Hepatocyte (in vitro differentiated cells): ENCODE data around the gene RASGRF1. TPM values are rescaled to one million over a fixed set of nuclear protein-coding genes. Genes with fewer than 3 reads are reported as not detected.

Source experiments
- DNase-seq: peaks from one replicate; pipeline ENCODE4 v3.0.0-alpha.2; 2016; ENCODE audit warnings: low spot score
- H2AFZ ChIP-seq: fragments of 200-600 bp; sonication (generic); 2 replicates; pipeline ENCODE4 v1.6.0; 2016; ENCODE audit warnings: antibody characterized with exemption, mild to moderate bottlenecking
- H3K27ac ChIP-seq: fragments of 200-600 bp; sonication (generic); 2 replicates; pipeline ENCODE4 v1.5.1; 2016; ENCODE audit warnings: mild to moderate bottlenecking
- H3K27me3 ChIP-seq: fragments of 200-600 bp; sonication (generic); 2 replicates; pipeline ENCODE4 v1.6.1; 2016
- H3K36me3 ChIP-seq: fragments of 200-600 bp; sonication (generic); replicated peaks from 2 replicates; pipeline ENCODE4 v1.5.1; 2016; ENCODE audit warnings: low read depth; ENCODE audit not compliant: insufficient read depth
- H3K4me1 ChIP-seq: fragments of 200-600 bp; sonication (generic); 2 replicates; pipeline ENCODE4 v1.5.1; 2016; ENCODE audit warnings: mild to moderate bottlenecking, moderate library complexity; ENCODE audit not compliant: insufficient read depth
- H3K4me2 ChIP-seq: fragments of 200-600 bp; sonication (generic); 2 replicates; pipeline ENCODE4 v1.6.0; 2016
- H3K4me3 ChIP-seq: fragments of 200-600 bp; sonication (generic); 2 replicates; pipeline ENCODE4 v1.5.1; 2016; ENCODE audit warnings: mild to moderate bottlenecking
- H3K79me2 ChIP-seq: fragments of 200-600 bp; sonication (generic); 2 replicates; pipeline ENCODE4 v1.6.0; 2017; ENCODE audit warnings: mild to moderate bottlenecking
- H3K9me2 ChIP-seq: fragments of 200-600 bp; sonication (generic); replicated peaks from 2 replicates; pipeline ENCODE4 v1.6.0; 2017; ENCODE audit warnings: mild to moderate bottlenecking; ENCODE audit not compliant: insufficient read depth
- H3K9me3 ChIP-seq: fragments of 200-600 bp; sonication (generic); 2 replicates; pipeline ENCODE4 v1.5.1; 2016; ENCODE audit warnings: low read depth, mild to moderate bottlenecking
- H4K20me1 ChIP-seq: fragments of 200-600 bp; sonication (generic); 2 replicates; pipeline ENCODE4 v1.6.0; 2016; ENCODE audit warnings: mild to moderate bottlenecking; ENCODE audit not compliant: insufficient read depth, poor library complexity, severe bottlenecking
- EZH2 ChIP-seq: fragments of 200-600 bp; sonication (generic); IDR thresholded peaks from 2 replicates; pipeline ENCODE4 v1.6.1; 2016; ENCODE audit warnings: antibody characterized with exemption, mild to moderate bottlenecking, borderline replicate concordance
- EZH2phosphoT487 ChIP-seq: fragments of 200-600 bp; sonication (generic); IDR thresholded peaks from one replicate; pipeline ENCODE4 v1.6.1; 2018; ENCODE audit warnings: antibody characterized with exemption, mild to moderate bottlenecking, low read depth, moderate library complexity; ENCODE audit not compliant: unreplicated experiment, severe bottlenecking
- WGBS: methylation state at CpG from one replicate; pipeline ENCODE4 v1.1.6; 2016; ENCODE audit warnings: low lambda C conversion rate; ENCODE audit errors: missing lambda C conversion rate; 5-methylcytosine and 5-hydroxymethylcytosine counted together
- polyA plus RNA-seq: library from polyadenylated mRNA; unstranded; fragments of >200 nt; fragmentation: Nextera tagmentation; extraction: Ambion mirVana; gene quantifications from 2 replicates; pipeline ENCODE4 v1.2.1, GENCODE V29; 2016
- total RNA-seq: library from RNA; depleted of rRNA; stranded (reverse); fragments of >200 nt; gene quantifications from 2 replicates; pipeline ENCODE4 v1.2.3, GENCODE V29; 2014
- TF ChIP-seq, protein P1 (sequence below): fragments of 200-600 bp; sonication (generic); IDR thresholded peaks from 2 replicates; pipeline ENCODE4 v1.5.1; 2016; ENCODE audit warnings: antibody characterized with exemption, mild to moderate bottlenecking; ENCODE audit not compliant: poor library complexity

RASGRF1 gene
- total and polyA plus RNA-seq, 2 experiments from 2014 or later, result 0.52 to 1.5 TPM

DNA sequence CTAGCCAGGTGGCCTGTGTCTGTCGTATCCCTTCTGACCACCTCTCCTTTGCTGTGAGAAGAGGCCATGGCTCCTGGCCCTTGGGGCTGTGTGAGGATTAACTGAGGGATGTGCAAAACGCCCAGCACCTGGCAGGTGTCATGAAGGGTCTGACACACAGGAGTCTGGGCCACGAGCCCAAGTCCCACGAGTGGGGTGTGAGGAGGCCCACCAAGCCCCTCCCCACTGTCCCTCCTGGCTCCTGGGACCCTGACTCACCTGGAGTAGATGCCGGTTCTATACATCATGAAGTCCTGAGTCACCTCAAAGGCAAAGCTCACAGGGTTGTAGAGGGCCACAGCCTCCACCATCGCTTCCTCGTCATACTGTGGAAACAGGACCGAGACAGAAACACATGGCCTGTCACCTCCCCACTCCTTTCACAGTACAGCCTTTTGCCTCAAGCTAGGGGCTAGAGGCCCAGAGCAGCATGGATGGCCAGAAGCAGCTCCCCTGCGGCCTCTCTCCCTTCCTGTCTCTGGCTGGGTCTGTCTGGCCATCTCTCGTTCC lies 165.4 kb downstream of the RASGRF1 start:
- Histone ChIP-seq H3K4me3 (no peak overlapping the region), H3K36me3 (no peaks in the 10 kb centered on the region), H3K27ac (no peak overlapping the region), H3K9me3 (no peaks in the 10 kb centered on the region), H3K9me2 (no peaks in the 10 kb centered on the region), H3K79me2 (no peaks in the 10 kb centered on the region), H2AFZ (no peak overlapping the region), H3K27me3 (no peaks in the 10 kb centered on the region), H3K4me1 (peaks cover 7% of the 10 kb centered on the region), H4K20me1 (no peaks in the 10 kb centered on the region), H3K4me2 (no peak overlapping the region)
- 86% methylated on average over 10 of the region's 10 CpGs for WGBS
- DNase-seq, result no peak
- no peak for TF ChIP-seq EZH2
- TF ChIP-seq, protein P1, sequence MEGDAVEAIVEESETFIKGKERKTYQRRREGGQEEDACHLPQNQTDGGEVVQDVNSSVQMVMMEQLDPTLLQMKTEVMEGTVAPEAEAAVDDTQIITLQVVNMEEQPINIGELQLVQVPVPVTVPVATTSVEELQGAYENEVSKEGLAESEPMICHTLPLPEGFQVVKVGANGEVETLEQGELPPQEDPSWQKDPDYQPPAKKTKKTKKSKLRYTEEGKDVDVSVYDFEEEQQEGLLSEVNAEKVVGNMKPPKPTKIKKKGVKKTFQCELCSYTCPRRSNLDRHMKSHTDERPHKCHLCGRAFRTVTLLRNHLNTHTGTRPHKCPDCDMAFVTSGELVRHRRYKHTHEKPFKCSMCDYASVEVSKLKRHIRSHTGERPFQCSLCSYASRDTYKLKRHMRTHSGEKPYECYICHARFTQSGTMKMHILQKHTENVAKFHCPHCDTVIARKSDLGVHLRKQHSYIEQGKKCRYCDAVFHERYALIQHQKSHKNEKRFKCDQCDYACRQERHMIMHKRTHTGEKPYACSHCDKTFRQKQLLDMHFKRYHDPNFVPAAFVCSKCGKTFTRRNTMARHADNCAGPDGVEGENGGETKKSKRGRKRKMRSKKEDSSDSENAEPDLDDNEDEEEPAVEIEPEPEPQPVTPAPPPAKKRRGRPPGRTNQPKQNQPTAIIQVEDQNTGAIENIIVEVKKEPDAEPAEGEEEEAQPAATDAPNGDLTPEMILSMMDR, result no peak
- TF ChIP-seq EZH2phosphoT487, result no peak

DNA sequence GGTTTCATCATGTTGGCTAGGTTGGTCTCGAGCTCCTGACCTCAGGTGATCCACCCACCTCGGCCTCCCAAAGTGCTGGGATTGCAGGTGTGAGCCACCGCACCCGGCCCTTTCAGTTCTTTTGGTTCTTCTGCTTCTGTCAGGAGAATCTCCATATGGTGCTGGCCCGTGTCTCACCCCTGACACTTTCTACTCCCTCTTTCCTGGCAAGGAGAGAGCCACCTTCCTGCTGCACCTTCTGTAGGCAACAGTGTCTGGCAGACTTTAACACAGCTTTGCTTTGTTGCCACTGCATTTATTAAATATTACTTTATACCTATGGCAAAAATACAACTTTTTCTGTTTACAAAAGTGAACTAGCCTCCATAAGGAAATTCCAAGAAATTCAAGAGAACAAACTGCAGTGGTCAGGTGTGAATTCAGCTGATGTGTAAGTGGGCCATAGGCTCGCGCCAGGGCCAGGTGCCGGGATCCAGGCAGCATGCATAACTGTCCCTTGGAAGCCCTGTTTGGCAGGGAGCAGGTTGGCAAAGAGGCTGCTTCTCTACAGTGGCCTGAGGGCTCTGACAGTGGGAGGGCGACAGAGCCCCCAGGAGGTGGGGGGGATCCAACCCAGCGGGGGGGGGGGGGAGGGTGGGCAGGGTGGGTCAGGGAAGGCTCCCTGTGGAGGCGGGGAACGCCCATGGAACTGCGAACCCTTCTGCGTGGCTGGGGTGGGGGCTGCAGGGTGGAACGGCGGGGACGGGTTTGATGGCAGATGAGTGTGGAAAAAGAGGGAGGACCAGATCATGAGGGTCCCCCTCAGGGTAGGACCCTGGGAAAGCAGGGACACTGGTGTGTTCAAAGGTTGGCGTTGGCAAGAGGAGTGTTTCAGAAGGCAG lies 166.9 kb downstream of the RASGRF1 start:
- TF ChIP-seq, protein P1, result no peak
- no peak for TF ChIP-seq EZH2
- TF ChIP-seq EZH2phosphoT487, result no peak
- H3K27ac ChIP-seq, result peak overlapping the region; percentile 88
- H3K4me3 ChIP-seq, result no peak overlapping the region
- H3K9me2 ChIP-seq, result no peaks in the 10 kb centered on the region
- WGBS, result 98% methylated on average over 11 of the region's 18 CpGs
- H3K9me3 ChIP-seq, result no peaks in the 10 kb centered on the region
- H3K27me3 ChIP-seq, result no peaks in the 10 kb centered on the region
- no peak for DNase-seq
- H4K20me1 ChIP-seq, result no peaks in the 10 kb centered on the region
- no peaks in the 10 kb centered on the region for H3K36me3 ChIP-seq
- H3K4me1 ChIP-seq, result peaks cover 7% of the 10 kb centered on the region
- H3K4me2 ChIP-seq, result no peak overlapping the region
- no peaks in the 10 kb centered on the region for H3K79me2 ChIP-seq
- H2AFZ ChIP-seq, result no peak overlapping the region

DNA sequence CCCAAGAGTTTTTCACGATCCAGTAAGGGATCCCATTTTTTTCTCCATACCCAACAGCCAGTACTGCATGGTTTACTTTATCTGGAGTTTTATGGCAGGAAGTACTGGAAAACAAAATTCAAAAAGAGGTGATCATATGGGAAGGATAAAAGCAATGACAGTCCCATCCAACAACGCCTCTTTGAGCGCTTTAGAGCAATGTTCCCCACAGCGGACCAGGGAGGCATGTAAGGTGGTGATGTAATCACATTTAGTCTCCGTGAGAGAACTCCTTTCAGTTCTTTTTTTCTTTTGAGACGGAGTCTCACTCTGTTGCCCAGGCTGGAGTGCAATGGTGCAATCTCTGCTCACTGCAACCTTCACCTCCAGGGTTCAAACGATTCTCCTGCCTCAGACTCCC lies 167.6 kb downstream of the RASGRF1 start:
- Histone ChIP-seq H3K27me3 (no peaks in the 10 kb centered on the region), H3K79me2 (peaks cover 2% of the 10 kb centered on the region), H3K4me1 (peaks cover 7% of the 10 kb centered on the region), H3K4me2 (peak overlapping the region; percentile 20), H3K36me3 (no peaks in the 10 kb centered on the region), H2AFZ (no peak overlapping the region), H3K9me2 (no peaks in the 10 kb centered on the region), H3K27ac (peak overlapping the region; percentile 88), H3K4me3 (no peak overlapping the region), H3K9me3 (no peaks in the 10 kb centered on the region), H4K20me1 (no peaks in the 10 kb centered on the region)
- no peak for TF ChIP-seq EZH2
- TF ChIP-seq EZH2phosphoT487, result no peak
- TF ChIP-seq, protein P1, result no peak
- DNase-seq, result no peak
- WGBS, result 71% methylated on average over 7 of the region's 7 CpGs
